GM21526 (cell line): ENCODE measurements around the gene BTG1.

ENCODE experiments used
- ATAC-seq: cut with Tn5 transposase; IDR thresholded peaks from one replicate; pipeline ENCODE4 v1.9.1; 2021; ENCODE audit warnings: moderate library complexity; ENCODE audit not compliant: unreplicated experiment, low FRiP score

Gene BTG1

DNA sequence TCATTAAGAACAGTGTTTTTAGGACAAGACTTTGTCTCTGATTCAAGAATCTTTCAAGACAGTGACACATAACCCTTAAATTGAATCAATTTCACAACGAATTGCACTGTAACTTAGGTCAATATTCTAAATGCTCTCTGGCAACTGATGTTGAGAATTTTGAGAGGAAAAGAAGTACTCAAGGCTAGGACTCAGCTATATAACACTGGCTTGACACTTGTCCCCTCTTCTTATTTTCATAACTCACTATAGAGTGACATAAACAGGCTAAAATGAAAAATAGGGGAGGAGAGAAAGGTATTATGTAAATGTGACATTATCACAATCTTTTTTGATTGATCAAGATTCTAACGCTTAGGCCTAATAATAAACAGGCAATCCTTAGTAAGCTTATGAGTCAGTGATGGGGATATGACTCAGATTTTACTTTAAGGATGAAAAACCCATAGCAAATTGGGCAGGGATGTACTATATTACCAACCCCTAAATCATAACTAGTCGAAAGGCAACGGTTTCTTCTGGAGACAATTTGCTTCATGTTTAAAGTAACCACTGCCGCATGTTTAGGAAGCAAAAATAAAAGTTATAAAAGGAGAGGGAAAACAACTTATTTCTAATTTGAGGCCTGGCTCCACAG is 10.9 kb downstream of the BTG1 start:
- ATAC-seq: no peak

- peak; percentile 32 for ATAC-seq
Measured at GRCh38 chr12:92133795-92134637, 11.6 kb downstream of the BTG1 start.

DNA sequence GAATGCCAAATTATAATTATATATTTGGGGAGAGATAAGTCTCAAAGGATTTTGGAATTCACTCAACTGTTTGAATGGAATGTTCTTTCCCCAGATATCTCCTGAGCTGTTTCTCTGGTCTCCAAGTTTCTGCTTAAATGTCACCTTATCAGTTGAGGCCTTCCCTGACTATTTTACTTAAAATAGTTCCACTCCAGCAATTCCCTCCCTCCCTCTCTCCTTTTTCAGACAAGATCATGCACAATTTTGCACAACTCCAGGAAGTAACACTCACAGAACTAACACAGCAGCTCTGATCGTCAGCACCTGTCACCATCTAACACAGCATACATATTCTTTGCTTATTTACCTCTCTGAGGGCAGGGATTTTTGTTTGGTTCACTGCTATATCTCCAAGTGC is 12.5 kb downstream of the BTG1 start:
- no peak for ATAC-seq

DNA sequence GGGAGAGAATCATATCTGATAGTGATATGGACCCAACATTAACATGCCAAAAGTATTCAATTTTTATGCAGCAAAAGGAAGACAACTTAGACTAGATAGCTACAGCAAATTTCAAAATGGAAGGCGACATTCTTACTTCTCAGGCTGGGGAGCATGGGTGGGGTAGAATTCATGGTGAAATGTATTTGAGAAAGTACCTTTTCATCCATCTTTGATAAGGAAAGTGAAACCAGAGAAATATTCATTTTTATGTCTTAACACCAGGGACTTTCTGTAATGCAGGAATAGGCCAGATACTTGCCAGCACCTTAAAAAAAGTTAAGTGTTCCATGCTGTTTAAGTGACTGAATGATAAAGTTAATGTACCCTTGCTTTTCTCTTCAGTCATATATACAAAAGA is 13.4 kb downstream of the BTG1 start:
- ATAC-seq: no peak

DNA sequence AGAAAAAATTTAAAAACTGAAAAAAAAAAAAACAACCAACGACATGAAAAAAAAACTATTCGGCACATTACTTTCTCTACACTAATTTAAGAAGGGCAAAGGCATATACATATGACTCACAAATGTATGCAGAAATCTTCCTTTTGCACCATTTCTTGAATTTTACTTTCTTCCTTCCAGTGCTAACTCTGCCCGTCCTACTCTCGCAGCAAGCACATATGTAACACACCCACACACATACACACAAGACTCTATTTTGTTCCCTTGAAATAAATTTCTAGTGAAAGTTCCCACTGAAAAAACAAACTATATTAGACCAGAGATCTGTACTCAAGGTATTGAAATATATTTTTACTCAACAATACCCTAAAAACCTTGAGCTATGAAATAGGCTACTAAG is 14.6 kb downstream of the BTG1 start:
- ATAC-seq: no peak

GRCh38 chr12:92129609-92130008 is 16.0 kb downstream of the BTG1 start:
- ATAC-seq: no peak

DNA sequence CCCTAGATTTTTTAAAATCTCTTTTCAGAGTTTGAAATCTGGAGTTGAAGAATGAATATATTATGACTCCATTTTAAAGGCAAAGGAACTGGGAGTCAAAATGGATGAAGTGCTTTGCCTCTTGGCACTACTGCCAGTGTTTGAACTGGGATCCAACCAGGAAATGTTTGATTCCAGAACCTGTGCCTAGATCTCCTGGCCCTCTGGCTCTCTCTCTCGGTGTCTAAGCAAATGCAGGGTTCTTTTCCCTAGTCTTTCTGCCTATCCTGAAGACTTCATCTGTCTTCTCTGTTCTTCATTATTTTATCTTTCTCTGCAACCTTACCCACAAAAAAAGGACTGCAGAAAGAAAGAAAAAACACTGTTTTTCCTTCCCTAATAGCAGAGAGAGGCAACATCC is 17.0 kb downstream of the BTG1 start:
- ATAC-seq: no peak

DNA sequence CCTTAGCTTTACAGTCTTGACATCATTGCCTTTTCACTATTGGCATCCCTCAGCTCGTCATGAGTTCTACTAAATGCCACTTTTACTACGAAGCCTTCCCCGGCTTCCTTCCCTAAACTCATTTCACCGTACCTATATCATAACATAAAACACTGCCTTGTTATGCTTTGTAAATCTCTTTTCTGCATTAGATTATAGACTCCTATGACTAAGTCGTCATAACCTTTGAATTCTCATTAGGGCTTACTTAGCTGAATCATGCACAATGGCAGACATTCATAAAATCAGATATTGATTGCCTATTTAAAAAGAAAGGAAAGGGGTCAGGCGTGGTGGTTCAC is 21.0 kb downstream of the BTG1 start:
- no peak for ATAC-seq

- no peak for ATAC-seq
Measured at GRCh38 chr12:92123780-92124688, 21.6 kb downstream of the BTG1 start.

DNA sequence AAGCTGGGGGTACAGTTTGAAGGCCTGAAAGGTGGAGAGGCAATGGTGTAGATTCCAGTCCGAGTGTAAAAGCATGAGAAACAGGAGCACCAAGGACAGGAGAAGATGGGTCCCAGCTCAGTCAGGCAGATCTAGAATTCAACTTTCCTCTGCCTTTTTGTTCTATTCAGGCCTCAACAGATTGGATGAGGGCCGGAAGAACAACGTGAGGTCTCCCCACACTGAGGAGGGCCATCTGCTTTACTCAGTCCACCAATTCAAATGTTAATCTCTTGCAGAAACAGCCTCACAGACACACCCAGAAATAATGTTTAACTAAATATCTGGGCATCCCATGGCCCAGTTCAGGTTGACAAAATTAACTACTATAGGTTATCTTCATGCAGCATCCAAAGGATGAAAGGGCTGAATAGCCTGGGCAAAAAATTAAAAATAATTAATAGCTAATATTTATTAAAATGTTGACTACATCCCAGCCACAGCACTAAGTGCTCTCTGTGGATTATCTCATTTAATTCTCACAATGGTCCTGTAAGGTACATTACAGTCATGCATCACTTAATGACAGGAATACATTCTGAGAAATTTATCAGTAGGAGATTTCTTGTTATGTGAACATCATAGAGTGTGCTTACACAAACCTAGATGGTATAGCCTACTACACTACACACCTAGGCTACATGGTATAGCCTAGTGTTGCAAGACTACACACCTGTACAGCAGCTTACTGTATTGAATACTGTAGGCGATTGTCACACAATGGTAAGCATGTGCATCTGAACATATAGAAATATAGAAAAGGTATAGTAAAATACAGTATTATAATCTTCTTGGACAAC is 22.5 kb downstream of the BTG1 start:
- ATAC-seq: no peak

- ATAC-seq: no peak
Measured at GRCh38 chr12:92121826-92122225, 23.8 kb downstream of the BTG1 start.

DNA sequence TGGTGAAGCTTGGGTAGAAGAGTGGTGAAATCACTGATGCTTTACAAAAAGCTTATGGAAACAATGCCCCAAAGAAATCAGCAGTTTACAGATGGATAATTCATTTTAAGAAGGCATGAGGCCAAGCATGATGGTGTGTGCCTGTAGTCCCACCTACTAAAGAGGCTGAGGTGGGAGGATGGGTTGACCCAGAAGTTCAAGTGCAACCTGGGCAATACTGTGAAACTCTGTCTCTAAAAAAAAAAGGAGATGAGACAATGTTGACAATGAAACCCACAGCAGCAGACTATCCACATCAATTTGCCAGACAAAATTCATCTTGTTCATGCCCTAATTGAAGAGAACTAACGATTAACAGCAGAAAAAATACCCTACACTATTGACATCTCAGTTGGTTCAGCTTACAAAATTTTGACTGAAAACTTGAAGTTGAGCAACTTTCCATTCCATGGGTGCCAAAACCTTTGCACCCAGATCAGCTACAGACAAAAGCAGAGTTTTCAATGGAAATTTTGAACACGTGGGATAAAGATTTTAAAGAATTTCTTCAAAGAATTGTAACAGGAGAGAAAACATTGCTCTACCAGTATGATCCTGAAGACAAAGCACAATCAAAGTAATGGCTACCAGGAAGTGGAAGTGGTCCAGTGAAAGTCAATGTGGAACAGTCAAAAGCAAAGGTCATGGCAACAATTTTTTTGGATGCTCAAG is 26.7 kb downstream of the BTG1 start:
- no peak for ATAC-seq

DNA sequence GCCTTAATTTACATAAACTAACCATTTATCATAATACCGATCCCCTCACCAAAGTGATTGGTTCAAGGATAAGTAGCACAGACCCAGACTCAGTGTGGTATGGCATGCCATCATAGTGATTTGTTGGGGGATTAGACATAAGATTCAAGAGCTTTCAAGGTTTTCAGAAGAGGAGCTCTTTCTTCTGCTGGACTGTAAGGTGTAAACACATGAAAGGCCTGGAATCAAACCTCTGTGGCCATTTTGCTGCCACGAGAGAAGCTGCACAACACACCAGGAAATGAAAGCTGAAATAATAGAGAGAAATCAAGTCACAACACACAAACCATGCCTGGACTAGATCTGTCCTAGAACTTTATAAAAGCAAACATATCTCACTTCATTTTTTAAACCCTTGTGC is 30.8 kb downstream of the BTG1 start:
- no peak for ATAC-seq

- ATAC-seq: no peak
Measured at GRCh38 chr12:92111256-92111655, 34.4 kb downstream of the BTG1 start.

- ATAC-seq: no peak
Measured at GRCh38 chr12:92110083-92110640, 35.5 kb downstream of the BTG1 start.

GRCh38 chr12:92109613-92110012 is 36.0 kb downstream of the BTG1 start:
- ATAC-seq: no peak

DNA sequence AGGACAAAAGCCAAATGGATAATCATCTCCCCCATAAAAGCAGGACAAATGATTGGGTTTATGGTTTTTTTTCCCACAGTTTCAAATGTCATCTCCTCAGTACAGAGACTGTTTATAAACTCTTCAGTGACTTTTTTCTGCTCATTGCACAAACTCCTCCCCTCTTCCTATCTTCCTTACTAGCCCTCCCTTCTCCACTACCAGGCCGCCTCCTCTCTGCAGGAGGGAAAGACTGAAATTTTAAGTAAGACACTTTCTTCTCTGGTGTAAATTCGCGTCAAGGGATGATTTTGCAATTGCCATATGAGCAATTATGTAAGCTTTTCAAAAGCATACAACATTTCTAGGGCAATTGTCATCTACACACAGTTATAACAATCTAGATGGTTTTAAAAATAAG is 37.0 kb downstream of the BTG1 start:
- no peak for ATAC-seq

DNA sequence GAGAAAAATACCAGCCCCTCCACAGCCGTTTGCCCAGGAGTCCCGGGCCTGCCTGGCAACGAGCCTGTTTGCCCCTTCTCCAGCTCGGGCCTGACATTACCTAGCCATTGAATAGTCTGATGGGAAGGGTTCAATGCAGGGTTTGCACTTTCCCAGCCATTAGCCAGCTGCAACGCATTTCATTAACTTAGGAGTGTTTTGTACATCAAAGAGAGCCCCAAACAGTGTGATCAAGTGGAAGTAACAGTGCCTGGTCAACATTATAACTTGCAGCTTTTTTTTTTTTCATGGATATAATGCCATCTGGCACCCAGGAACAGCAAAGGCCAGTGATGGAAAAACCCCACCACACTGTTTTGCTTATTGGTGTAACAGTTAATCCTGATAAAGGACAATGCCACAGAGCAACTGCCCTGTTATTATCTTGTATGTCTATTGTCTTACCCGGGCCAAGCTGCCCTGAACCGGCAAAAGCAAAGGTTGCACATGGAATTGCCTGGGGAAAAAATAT is 38.0 kb downstream of the BTG1 start:
- no peak for ATAC-seq

GRCh38 chr12:92107094-92107493 is 38.6 kb downstream of the BTG1 start:
- ATAC-seq: no peak
